Stimulated activated CD4-positive, alpha-beta T cell treated with anti-CD3 and anti-CD28 coated beads, Interleukin-2, amount 100 ng/mL, for 4 hours (primary cell): ENCODE measurements around the gene FAM219A.
"Not testable (repeated sequence)": the region's sequence is repeated elsewhere in the genome, so short reads cannot be mapped to it uniquely, and the experiment has no call there.

Experiments
- DNase-seq: peaks from one replicate; pipeline ENCODE4 v3.0.0-alpha.2; 2020; ENCODE audit warnings: low read depth

Gene FAM219A

GRCh38 chr9:34375901-34376595 lies 82.3 kb downstream of the FAM219A start:
- no peak for DNase-seq

GRCh38 chr9:34374905-34375552 lies 83.3 kb downstream of the FAM219A start:
- DNase-seq, result no peak

GRCh38 chr9:34374339-34374738 lies 84.0 kb downstream of the FAM219A start:
- no peak for DNase-seq

- DNase-seq, result no peak
Observed at GRCh38 chr9:34373749-34374148, 84.6 kb downstream of the FAM219A start.

GRCh38 chr9:34372467-34373011 lies 85.8 kb downstream of the FAM219A start:
- DNase-seq, result no peak

- DNase-seq, result no peak
Observed at GRCh38 chr9:34371886-34372466, 86.4 kb downstream of the FAM219A start.

GRCh38 chr9:34370970-34371880 lies 87.1 kb downstream of the FAM219A start:
- DNase-seq, result no peak

GRCh38 chr9:34370335-34370969 lies 87.9 kb downstream of the FAM219A start:
- no peak for DNase-seq

- DNase-seq, result no peak
Observed at GRCh38 chr9:34369636-34370035, 88.7 kb downstream of the FAM219A start.

- not testable (repeated sequence) for DNase-seq
Observed at GRCh38 chr9:34368796-34369195, 89.6 kb downstream of the FAM219A start.

GRCh38 chr9:34367751-34368410 lies 90.5 kb downstream of the FAM219A start:
- not testable (repeated sequence) for DNase-seq

GRCh38 chr9:34366365-34366764 lies 92.0 kb downstream of the FAM219A start:
- no peak for DNase-seq

GRCh38 chr9:34365282-34365681 lies 93.1 kb downstream of the FAM219A start:
- DNase-seq, result no peak

GRCh38 chr9:34363619-34364351 lies 94.6 kb downstream of the FAM219A start:
- DNase-seq, result no peak

- no peak for DNase-seq
Observed at GRCh38 chr9:34362614-34363214, 95.7 kb downstream of the FAM219A start.

GRCh38 chr9:34352957-34353356 lies 105.4 kb downstream of the FAM219A start:
- DNase-seq, result not testable (repeated sequence)

GRCh38 chr9:34352122-34352652 lies 106.2 kb downstream of the FAM219A start:
- DNase-seq, result not testable (repeated sequence)

- no peak for DNase-seq
Observed at GRCh38 chr9:34349324-34349723, 109.0 kb downstream of the FAM219A start.
